NB4 (cell line): ENCODE results near the gene FAM193B.

Source experiments
- CTCF ChIP-seq: IDR thresholded peaks from one replicate; pipeline ENCODE4 v1.5.1; 2012; ENCODE audit warnings: low read depth, low read length
- POLR2A ChIP-seq: IDR thresholded peaks from 2 replicates; pipeline ENCODE4 v1.6.1; 2011; ENCODE audit warnings: mild to moderate bottlenecking; ENCODE audit not compliant: insufficient read length; ENCODE audit errors: extremely low read depth

- TF ChIP-seq CTCF = no peak
- TF ChIP-seq POLR2A = no peak
These were observed 65.1 kb downstream of the FAM193B start for GRCh38 chr5:177489119-177489716.
